Colonic mucosa (tissue), 4 donors: ENCODE data around the gene OPN1LW. TPM values are rescaled to one million over a fixed set of nuclear protein-coding genes. Genes with fewer than 3 reads are reported as not detected.

Experiments used
- DNase-seq: peaks from one replicate; pipeline ENCODE4 v3.0.0-alpha.2; 2020
- H3K27ac ChIP-seq: fragments of 200-600 bp; one replicate; pipeline ENCODE4 v1.8.0; 2021
- H3K27me3 ChIP-seq: fragments of 200-600 bp; one replicate; pipeline ENCODE4 v1.8.0; 2021
- H3K36me3 ChIP-seq: fragments of 200-600 bp; one replicate; pipeline ENCODE4 v1.8.0; 2021
- H3K4me1 ChIP-seq: fragments of 200-600 bp; one replicate; pipeline ENCODE4 v1.8.0; 2021; ENCODE audit warnings: mild to moderate bottlenecking
- H3K4me3 ChIP-seq: fragments of 200-600 bp; one replicate; pipeline ENCODE4 v1.8.0; 2021
- H3K9ac ChIP-seq, 2 donors: one replicate each; pipeline ENCODE4 v1.7.0; 2013; ENCODE audit warnings: control low read depth in 2 of 2, low read depth in 2 of 2, low read length in 2 of 2
- H3K9me3 ChIP-seq: fragments of 200-600 bp; one replicate; pipeline ENCODE4 v1.8.0; 2021
- intact Hi-C: fragments of 100-400 bp; cut with DNase I; formaldehyde crosslinking; loops from one replicate; pipeline ENCODE4 v1.14.1; 2022
- total RNA-seq, 2 donors: library from RNA; stranded (reverse); fragmentation: NEBNext Ultra II Directional in 1 of 2; extraction: Animal tissue kit (Norgen Biotek cat#: 25700) in 1 of 2; gene quantifications; one replicate each; pipeline ENCODE4 v1.2.1, GENCODE V29; 2021
- TF ChIP-seq, protein P1 (sequence below): fragments of 200-600 bp; IDR thresholded peaks from one replicate; pipeline ENCODE4 v1.8.0; 2022; ENCODE audit warnings: antibody characterized with exemption, mild to moderate bottlenecking
- donor health status: healthy.
- donor health status: DM: no; HTN: no; CAD: no.
- donor health status: DM: no; HTN: no; CAD: no.

The OPN1LW gene
- total RNA-seq, 2 donors from 2014 or later = not detected

DNA sequence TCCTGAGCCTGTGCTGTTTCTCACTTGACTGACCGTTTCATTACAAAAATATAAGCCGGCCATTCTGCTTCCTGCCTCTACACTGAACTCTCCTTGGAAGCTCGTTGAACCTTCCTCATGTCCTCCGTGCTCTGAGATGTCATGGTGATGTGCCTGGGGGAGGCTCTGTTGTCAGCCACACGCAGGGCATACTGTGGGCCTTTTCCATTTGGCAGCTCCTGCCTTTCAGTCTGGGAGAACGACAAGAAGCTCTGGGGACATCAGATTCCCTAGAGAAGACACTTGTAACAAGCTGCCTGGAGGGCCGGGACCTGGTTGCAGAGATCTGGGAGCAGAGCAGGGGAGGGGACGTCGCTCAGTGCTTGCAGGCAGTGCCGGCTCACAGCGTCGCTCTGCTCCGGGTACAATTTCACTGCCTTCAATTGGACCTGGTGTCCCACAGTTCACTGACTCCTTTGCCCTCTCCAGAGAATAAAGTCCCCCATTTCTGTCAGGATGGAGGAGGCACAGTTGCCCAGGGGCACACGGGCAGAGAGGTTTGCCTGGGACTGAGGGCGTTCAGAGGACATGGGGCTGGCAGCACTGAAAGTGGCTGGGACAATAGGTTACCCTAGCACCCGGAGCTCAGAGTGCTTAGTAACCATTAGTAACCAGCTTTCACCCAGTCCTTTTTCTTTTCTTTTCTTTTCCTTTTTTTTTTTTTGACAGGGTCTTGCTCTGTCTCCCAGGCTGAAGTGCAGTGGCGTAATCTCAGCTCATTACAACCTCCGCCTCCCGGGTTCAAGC lies 27.4 kb upstream of the OPN1LW start:
- TF ChIP-seq, protein P1, sequence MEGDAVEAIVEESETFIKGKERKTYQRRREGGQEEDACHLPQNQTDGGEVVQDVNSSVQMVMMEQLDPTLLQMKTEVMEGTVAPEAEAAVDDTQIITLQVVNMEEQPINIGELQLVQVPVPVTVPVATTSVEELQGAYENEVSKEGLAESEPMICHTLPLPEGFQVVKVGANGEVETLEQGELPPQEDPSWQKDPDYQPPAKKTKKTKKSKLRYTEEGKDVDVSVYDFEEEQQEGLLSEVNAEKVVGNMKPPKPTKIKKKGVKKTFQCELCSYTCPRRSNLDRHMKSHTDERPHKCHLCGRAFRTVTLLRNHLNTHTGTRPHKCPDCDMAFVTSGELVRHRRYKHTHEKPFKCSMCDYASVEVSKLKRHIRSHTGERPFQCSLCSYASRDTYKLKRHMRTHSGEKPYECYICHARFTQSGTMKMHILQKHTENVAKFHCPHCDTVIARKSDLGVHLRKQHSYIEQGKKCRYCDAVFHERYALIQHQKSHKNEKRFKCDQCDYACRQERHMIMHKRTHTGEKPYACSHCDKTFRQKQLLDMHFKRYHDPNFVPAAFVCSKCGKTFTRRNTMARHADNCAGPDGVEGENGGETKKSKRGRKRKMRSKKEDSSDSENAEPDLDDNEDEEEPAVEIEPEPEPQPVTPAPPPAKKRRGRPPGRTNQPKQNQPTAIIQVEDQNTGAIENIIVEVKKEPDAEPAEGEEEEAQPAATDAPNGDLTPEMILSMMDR = no peak
- no peaks in the 10 kb centered on the region for H3K9me3 ChIP-seq
- no peak for DNase-seq
- intact Hi-C loops = no loop called here
- no peak overlapping the region for H3K9ac ChIP-seq
- H3K4me3 ChIP-seq = no peak overlapping the region
- no peaks in the 10 kb centered on the region for H3K36me3 ChIP-seq
- H3K4me1 ChIP-seq = no peaks in the 10 kb centered on the region
- no peak overlapping the region for H3K27ac ChIP-seq
- no peaks in the 10 kb centered on the region for H3K27me3 ChIP-seq

GRCh38 chrX:154117566-154117965 lies 26.5 kb upstream of the OPN1LW start:
- H3K27ac ChIP-seq = no peak overlapping the region
- intact Hi-C loops = no loop called here
- no peaks in the 10 kb centered on the region for H3K9me3 ChIP-seq
- no peak overlapping the region for H3K9ac ChIP-seq
- no peaks in the 10 kb centered on the region for H3K36me3 ChIP-seq
- DNase-seq = no peak
- H3K27me3 ChIP-seq = no peaks in the 10 kb centered on the region
- TF ChIP-seq, protein P1 = no peak
- H3K4me3 ChIP-seq = no peak overlapping the region
- no peaks in the 10 kb centered on the region for H3K4me1 ChIP-seq

- no peaks in the 10 kb centered on the region for H3K4me1 ChIP-seq
- no peak overlapping the region for H3K27ac ChIP-seq
- intact Hi-C loops = no loop called here
- TF ChIP-seq, protein P1 = no peak
- no peaks in the 10 kb centered on the region for H3K36me3 ChIP-seq
- no peak overlapping the region for H3K9ac ChIP-seq
- no peak overlapping the region for H3K4me3 ChIP-seq
- no peak for DNase-seq
- H3K27me3 ChIP-seq = no peaks in the 10 kb centered on the region
- no peaks in the 10 kb centered on the region for H3K9me3 ChIP-seq
Measured at GRCh38 chrX:154120567-154120966, 23.5 kb upstream of the OPN1LW start.

DNA sequence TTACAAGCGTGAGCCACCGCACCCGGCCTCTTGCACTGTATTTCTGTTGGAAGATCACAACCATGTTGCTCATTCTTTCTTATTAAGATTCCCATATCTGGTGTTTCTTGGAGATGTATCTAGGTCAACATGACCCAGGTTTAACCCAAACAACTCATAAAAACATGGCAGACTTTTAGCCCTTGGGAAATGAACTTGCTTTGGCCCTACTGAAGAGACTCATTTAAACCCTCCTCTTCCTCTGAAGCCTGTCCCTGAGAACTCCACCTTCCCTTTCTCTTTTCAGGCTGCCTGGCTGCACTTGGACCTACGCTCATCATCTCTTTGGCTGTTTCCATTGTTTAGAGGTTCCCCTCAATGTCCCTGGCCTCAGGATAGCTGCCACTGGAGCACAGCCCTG lies 22.8 kb upstream of the OPN1LW start:
- Histone ChIP-seq H3K9ac (no peak overlapping the region), H3K27ac (no peak overlapping the region), H3K4me3 (no peak overlapping the region), H3K9me3 (no peaks in the 10 kb centered on the region), H3K4me1 (no peaks in the 10 kb centered on the region), H3K36me3 (no peaks in the 10 kb centered on the region), H3K27me3 (no peaks in the 10 kb centered on the region)
- intact Hi-C loops = no loop called here
- DNase-seq = no peak
- TF ChIP-seq, protein P1 = no peak

DNA sequence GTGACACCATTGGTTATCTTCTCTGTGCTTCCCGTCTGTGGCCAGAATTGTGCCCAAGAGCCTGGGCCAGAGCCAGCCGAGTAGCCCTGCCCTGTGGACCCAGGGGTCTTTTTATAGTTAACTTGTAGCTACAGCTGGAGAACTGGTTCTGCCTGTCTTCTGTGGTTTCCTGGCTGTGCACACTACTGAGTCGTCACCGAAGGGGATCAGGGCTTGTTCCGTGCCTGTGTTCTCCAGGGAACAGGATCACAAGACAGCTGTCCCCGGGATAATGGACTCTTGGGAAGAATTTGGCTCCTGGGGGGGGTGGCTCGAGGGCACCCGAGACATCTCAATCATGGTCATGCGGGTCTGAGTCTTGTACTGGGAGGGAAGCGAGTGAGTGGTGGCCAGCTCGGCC lies 22.1 kb upstream of the OPN1LW start:
- Histone ChIP-seq H3K4me1 (no peaks in the 10 kb centered on the region), H3K4me3 (no peak overlapping the region), H3K27ac (no peak overlapping the region), H3K9ac (no peak overlapping the region), H3K27me3 (no peaks in the 10 kb centered on the region), H3K36me3 (no peaks in the 10 kb centered on the region), H3K9me3 (no peaks in the 10 kb centered on the region)
- DNase-seq = no peak
- intact Hi-C loops = no loop called here
- TF ChIP-seq, protein P1 = no peak
